ENCODE data around the gene CENPT. TPM values are rescaled to one million over a fixed set of nuclear protein-coding genes. Genes with fewer than 3 reads are reported as not detected.

CENPT gene
- total and polyA plus RNA-seq, 2 of the 13 experiments (the other 11 are each of a cell fraction or from before 2014, with no cell fraction given) = 40.9 to 43.3 TPM

GRCh38 chr16:67892899-67893742, 45.6 kb upstream of the CENPT start, which contains the start of gene PSKH1 (continued):
- TF ChIP-seq TRIM22 (IDR thresholded peaks at IDR 0.05) = no peak
- 0 out of 2 replicates have a peak, but pooled peaks have one; percentile 5 for TF ChIP-seq SALL1 (CRISPR knock-in tag; IDR thresholded peaks at IDR 0.05)
- TF ChIP-seq POLR2G (IDR thresholded peaks at IDR 0.05; ENCODE audit: low read depth, low read length) = peak; percentile 76
- no peak for TF ChIP-seq IKZF1 (IDR thresholded peaks at IDR 0.05)
- TF ChIP-seq EHMT2 (IDR thresholded peaks at IDR 0.05; ENCODE audit: borderline replicate concordance, low read depth, low read length) = no peak
- TF ChIP-seq RORA (CRISPR knock-in tag; IDR thresholded peaks at IDR 0.05) = no peak
- 0 out of 2 replicates have a peak, but pooled peaks have one; percentile 11 for TF ChIP-seq KDM2A (CRISPR knock-in tag; IDR thresholded peaks at IDR 0.05; ENCODE audit: borderline replicate concordance, low read depth)
- peak; percentile 78; the same call in 1 of the 2 replicates for TF ChIP-seq ETS1 (CRISPR knock-in tag; IDR thresholded peaks at IDR 0.05)
- no peak; the same call in none of the 2 replicates for TF ChIP-seq IKZF5 (CRISPR knock-in tag; IDR thresholded peaks at IDR 0.05)
- TF ChIP-seq NFRKB (IDR thresholded peaks at IDR 0.05) = no peak
- peak; percentile 49; the same call in 1 of the 2 replicates for TF ChIP-seq ZMYM4 (CRISPR knock-in tag; IDR thresholded peaks at IDR 0.05)
- 0 out of 2 replicates have a peak, but pooled peaks have one; percentile 58 for TF ChIP-seq HINFP (CRISPR knock-in tag; IDR thresholded peaks at IDR 0.05; ENCODE audit: low read depth)
- no peak; the same call in 1 of the 2 replicates for TF ChIP-seq GPN1 (CRISPR knock-in tag; IDR thresholded peaks at IDR 0.05; ENCODE audit: borderline replicate concordance)
- no peak for TF ChIP-seq DPF2 (CRISPR knock-in tag; IDR thresholded peaks at IDR 0.05; ENCODE audit: borderline replicate concordance, low read depth)
- TF ChIP-seq PBX3 (CRISPR knock-in tag; IDR thresholded peaks at IDR 0.05; ENCODE audit: borderline replicate concordance) = no peak; the same call in 1 of the 2 replicates
- TF ChIP-seq MTF2 (CRISPR knock-in tag; IDR thresholded peaks at IDR 0.05; ENCODE audit: borderline replicate concordance) = no peak
- peak; percentile 74 for TF ChIP-seq GMEB2 (CRISPR knock-in tag; IDR thresholded peaks at IDR 0.05; ENCODE audit: low read depth)
- 0 out of 2 replicates have a peak, but pooled peaks have one; percentile 39 for TF ChIP-seq SMAD3 (CRISPR knock-in tag; IDR thresholded peaks at IDR 0.05)
- TF ChIP-seq ZNF317 (CRISPR knock-in tag; IDR thresholded peaks at IDR 0.05) = peak; percentile 43; the same call in 1 of the 2 replicates
- TF ChIP-seq HOXA3 (CRISPR knock-in tag; IDR thresholded peaks at IDR 0.05) = peak; percentile 99
- peak; percentile 93; the same call in 1 of the 2 replicates for TF ChIP-seq ZNF235 (CRISPR knock-in tag; IDR thresholded peaks at IDR 0.05; ENCODE audit: borderline replicate concordance)
